PC-3 (cell line): Measurements from ENCODE around the gene CIP2A. TPM values are rescaled to one million over a fixed set of nuclear protein-coding genes. Genes with fewer than 3 reads are reported as not detected.
A peak's percentile ranks its signal among the peaks of the same experiment; 100 is the strongest.

ENCODE experiments used
- ATAC-seq: fragments of 200-7000 bp; cut with Tn5 transposase; 2 replicates; pipeline ENCODE4 v1.9.1; 2020; ENCODE audit warnings: mild to moderate bottlenecking, moderate library complexity
- BruUV-seq: library from RNA; stranded (reverse); fragments of 400-500 nt; replicated peaks from 2 replicates; lab custom pipeline; 2021; lab: Mats Ljungman, UMichigan
- CTCF ChIA-PET: fragments of 300-600 bp; sonication (Branson Sonifier 250); formaldehyde crosslinking; loops from one replicate; lab custom pipeline; 2022; ENCODE audit warnings: antibody characterized with exemption; lab: Charles Lee
- POLR2A ChIA-PET: fragments of 300-600 bp; sonication (Branson Sonifier 250); formaldehyde crosslinking; loops from one replicate; lab custom pipeline; 2022; ENCODE audit warnings: antibody characterized with exemption; ENCODE audit not compliant: unreplicated experiment; lab: Charles Lee
- DNase-seq: peaks from one replicate; pipeline ENCODE4 v3.0.0-alpha.2; 2015
- H2AFZ ChIP-seq: fragments of 300-600 bp; sonication (generic); 2 replicates; pipeline ENCODE4 v1.6.0; 2016; ENCODE audit warnings: antibody characterized with exemption, low read length
- H3F3A ChIP-seq: fragments of 300-600 bp; sonication (generic); one replicate; pipeline ENCODE4 v1.6.0; 2017; ENCODE audit warnings: antibody characterized with exemption, low read length, control low read depth, mild to moderate bottlenecking; ENCODE audit not compliant: unreplicated experiment
- H3K27ac ChIP-seq: fragments of 300-600 bp; sonication (generic); 2 replicates; pipeline ENCODE4 v1.5.1; 2016; ENCODE audit warnings: mild to moderate bottlenecking, low read length
- H3K27me3 ChIP-seq: fragments of 300-600 bp; sonication (generic); 2 replicates; pipeline ENCODE4 v1.6.1; 2016; ENCODE audit warnings: low read length, mixed read lengths
- H3K36me3 ChIP-seq: fragments of 300-600 bp; sonication (generic); 2 replicates; pipeline ENCODE4 v1.6.1; 2016; ENCODE audit warnings: low read depth, mixed run types, low read length, mixed read lengths
- H3K4me1 ChIP-seq: fragments of 300-600 bp; sonication (generic); 2 replicates; pipeline ENCODE4 v1.5.1; 2016; ENCODE audit warnings: low read length; ENCODE audit not compliant: insufficient read depth
- H3K4me2 ChIP-seq: fragments of 300-600 bp; sonication (generic); 2 replicates; pipeline ENCODE4 v1.6.0; 2016; ENCODE audit warnings: low read length
- H3K4me3 ChIP-seq: fragments of 300-600 bp; sonication (generic); 2 replicates; pipeline ENCODE4 v1.5.1; 2016; ENCODE audit warnings: mild to moderate bottlenecking, low read length, mixed read lengths
- H3K79me2 ChIP-seq: fragments of 300-600 bp; sonication (generic); 2 replicates; pipeline ENCODE4 v1.6.1; 2017; ENCODE audit warnings: low read length, mixed read lengths
- H3K9ac ChIP-seq: fragments of 300-600 bp; sonication (generic); 2 replicates; pipeline ENCODE4 v1.6.0; 2016; ENCODE audit warnings: mild to moderate bottlenecking, low read length
- H3K9me2 ChIP-seq: fragments of 300-600 bp; sonication (generic); replicated peaks from 2 replicates; pipeline ENCODE4 v1.6.1; 2016; ENCODE audit warnings: mixed run types, low read length, mixed read lengths
- H3K9me3 ChIP-seq: fragments of 300-600 bp; sonication (generic); 2 replicates; pipeline ENCODE4 v1.6.1; 2016; ENCODE audit warnings: low read length, mixed read lengths
- H4K20me1 ChIP-seq: fragments of 300-600 bp; sonication (generic); 2 replicates; pipeline ENCODE4 v1.6.1; 2016; ENCODE audit warnings: low read length, mixed read lengths
- CTCF ChIP-seq: fragments of 300-600 bp; sonication (generic); conservative IDR thresholded peaks from 2 replicates; pipeline ENCODE4 v1.5.1; 2017; ENCODE audit warnings: antibody characterized with exemption, low read depth, mild to moderate bottlenecking, low read length
- EZH2 ChIP-seq: fragments of 300-600 bp; sonication (generic); IDR thresholded peaks from one replicate; pipeline ENCODE4 v1.6.1; 2017; ENCODE audit warnings: antibody characterized with exemption, mild to moderate bottlenecking, low read length; ENCODE audit not compliant: unreplicated experiment
- EZH2phosphoT487 ChIP-seq: fragments of 300-600 bp; sonication (generic); IDR thresholded peaks from 2 replicates; pipeline ENCODE4 v1.6.1; 2018; ENCODE audit warnings: mild to moderate bottlenecking, antibody characterized with exemption, low read length, borderline replicate concordance
- intact Hi-C: fragments of 100-400 bp; cut with micrococcal nuclease; formaldehyde crosslinking; loops from 2 replicates; pipeline ENCODE4 v1.9.0; 2023
- total RNA-seq: library from RNA; depleted of rRNA; stranded (reverse); fragments of >200 nt; gene quantifications from 2 replicates; pipeline ENCODE4 v1.2.3, GENCODE V29; 2014

CIP2A gene
- total RNA-seq, 1 experiment from 2014 or later = 47.9 TPM

- DNase-seq = no peak
- no peaks in the 10 kb centered on the region for H3K27me3 ChIP-seq
- POLR2A ChIA-PET = interaction anchor here (0.8 kb wide), 1 partner anchor 22 kb away, joined by 6 read pairs; no protein-coding TSS in a partner anchor
- 0 out of 2 replicates have a peak, but pooled peaks cover 4% of the 10 kb centered on the region for H4K20me1 ChIP-seq
- H3K4me1 ChIP-seq = peaks cover 15% of the 10 kb centered on the region
- no peak overlapping the region for H3K4me3 ChIP-seq
- no peak overlapping the region for H3K9ac ChIP-seq
- H3K9me3 ChIP-seq = no peaks in the 10 kb centered on the region
- TF ChIP-seq EZH2phosphoT487 = no peak
- no peak for TF ChIP-seq EZH2
- no peak for TF ChIP-seq CTCF
- intact Hi-C loops = loop anchor here (2.0 to 10.0 kb wide), 4 partner anchors 33 to 1321 kb away; partner anchors contain the start of genes CIP2A and DZIP3
- peaks cover 68% of the 10 kb centered on the region for H3K36me3 ChIP-seq
- H3K79me2 ChIP-seq = no peaks in the 10 kb centered on the region
- no TSS peak for BruUV-seq
- CTCF ChIA-PET = no interaction called here
- no peak overlapping the region for H3K4me2 ChIP-seq
- no peaks in the 10 kb centered on the region for H3F3A ChIP-seq
- no peak overlapping the region for H2AFZ ChIP-seq
- ATAC-seq = no peak
- no peak overlapping the region for H3K27ac ChIP-seq
- no peaks in the 10 kb centered on the region for H3K9me2 ChIP-seq
These were observed 33.2 kb downstream of the CIP2A start for GRCh38 chr3:108555966-108556581.

GRCh38 chr3:108554913-108555571, 34.2 kb downstream of the CIP2A start:
- POLR2A ChIA-PET = interaction anchor here (0.6 kb wide), 1 partner anchor 47 kb away, joined by 3 read pairs; no protein-coding TSS in a partner anchor
- ATAC-seq = peak; percentile 54

More at GRCh38 chr3:108554913-108555571, 34.2 kb downstream of the CIP2A start:
- H3K27ac ChIP-seq = no peak overlapping the region
- DNase-seq = no peak
- H3K9ac ChIP-seq = no peak overlapping the region
- no peaks in the 10 kb centered on the region for H3K79me2 ChIP-seq
- no peak overlapping the region for H2AFZ ChIP-seq
- H3F3A ChIP-seq = no peaks in the 10 kb centered on the region
- H3K4me2 ChIP-seq = 0 out of 2 replicates have a peak overlapping the region, but pooled peaks have one; percentile 34
- no peak overlapping the region for H3K4me3 ChIP-seq
- H3K9me2 ChIP-seq = no peaks in the 10 kb centered on the region
- H4K20me1 ChIP-seq = 0 out of 2 replicates have a peak, but pooled peaks cover 4% of the 10 kb centered on the region
- TF ChIP-seq EZH2phosphoT487 = no peak
- no peak for TF ChIP-seq CTCF
- no peak for TF ChIP-seq EZH2
- CTCF ChIA-PET = interaction anchor here (1.3 kb wide), 1 partner anchor 360 kb away, joined by 3 read pairs; no protein-coding TSS in a partner anchor
- H3K36me3 ChIP-seq = peaks cover 60% of the 10 kb centered on the region
- BruUV-seq = no TSS peak
- no peaks in the 10 kb centered on the region for H3K27me3 ChIP-seq
- H3K9me3 ChIP-seq = no peaks in the 10 kb centered on the region
- H3K4me1 ChIP-seq = peaks cover 15% of the 10 kb centered on the region
- intact Hi-C loops = loop anchor here (2.0 to 10.0 kb wide), 5 partner anchors 34 to 1320 kb away; partner anchors contain the start of genes CIP2A and DZIP3
